Measurements from ENCODE around the gene MYCBPAP.

The MYCBPAP gene

GRCh38 chr17:50507871-50508572 is at the start of gene MYCBPAP:
TSS of gene MYCBPAP (plus strand) at chr17:50508439. CDS start at chr17:50508675, 236 bp downstream.
- DNase-seq, result peak; percentile 73 to 74

GRCh38 chr17:50458701-50459676 is 49.2 kb upstream of the MYCBPAP start:
- no peak for DNase-seq

DNA sequence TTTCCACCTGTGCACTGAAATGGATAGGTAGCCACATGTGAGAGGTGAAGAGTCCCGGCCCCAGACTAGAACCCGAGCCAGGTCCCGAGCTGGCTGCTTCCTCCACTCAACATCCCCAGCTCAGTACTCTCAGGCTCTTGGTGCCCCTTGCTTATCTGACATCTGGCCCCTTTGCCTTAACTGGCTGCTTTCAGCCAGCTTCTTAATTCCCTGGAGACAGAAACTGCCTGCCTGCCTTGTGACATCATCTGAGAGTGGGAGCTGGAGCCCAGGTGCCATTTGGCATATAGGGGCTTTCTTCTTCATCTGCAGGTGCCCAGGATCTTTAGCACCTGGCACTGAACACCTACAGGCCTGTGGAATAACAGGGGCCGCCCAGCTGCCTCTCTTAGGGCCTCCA is 48.5 kb upstream of the MYCBPAP start:
- no peak for DNase-seq

DNA sequence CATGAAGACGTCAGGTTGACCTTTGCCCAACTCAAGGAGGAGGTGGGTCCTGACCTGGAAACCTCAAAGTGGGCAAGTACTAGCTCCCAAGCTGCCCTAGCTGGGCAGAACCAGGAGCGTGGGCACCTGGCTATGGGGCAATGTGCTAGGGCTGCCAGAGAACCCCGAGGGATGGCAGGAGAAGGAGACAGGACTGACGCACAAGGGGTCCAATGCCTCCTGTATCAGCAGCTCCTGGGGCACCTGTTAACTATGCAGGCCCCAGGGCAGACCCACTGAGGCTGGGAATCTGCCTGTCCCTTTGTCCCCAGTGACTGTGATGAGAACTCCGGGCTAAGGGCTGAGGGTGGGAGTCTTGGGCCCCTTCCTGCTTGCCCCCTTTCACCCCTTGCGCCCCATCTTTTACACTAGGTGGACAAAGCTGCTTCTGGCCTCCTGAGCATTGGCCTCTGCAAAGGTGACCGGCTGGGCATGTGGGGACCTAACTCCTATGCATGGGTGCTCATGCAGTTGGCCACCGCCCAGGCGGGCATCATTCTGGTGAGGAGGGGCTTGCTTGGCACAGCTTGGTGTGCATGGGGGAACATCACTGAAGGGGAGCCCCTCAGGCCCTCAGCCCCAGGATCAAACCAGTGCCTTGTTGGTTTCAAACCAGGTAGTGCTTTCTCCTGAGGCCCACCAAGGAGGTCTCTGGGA is 47.3 kb upstream of the MYCBPAP start:
- no peak for DNase-seq

DNA sequence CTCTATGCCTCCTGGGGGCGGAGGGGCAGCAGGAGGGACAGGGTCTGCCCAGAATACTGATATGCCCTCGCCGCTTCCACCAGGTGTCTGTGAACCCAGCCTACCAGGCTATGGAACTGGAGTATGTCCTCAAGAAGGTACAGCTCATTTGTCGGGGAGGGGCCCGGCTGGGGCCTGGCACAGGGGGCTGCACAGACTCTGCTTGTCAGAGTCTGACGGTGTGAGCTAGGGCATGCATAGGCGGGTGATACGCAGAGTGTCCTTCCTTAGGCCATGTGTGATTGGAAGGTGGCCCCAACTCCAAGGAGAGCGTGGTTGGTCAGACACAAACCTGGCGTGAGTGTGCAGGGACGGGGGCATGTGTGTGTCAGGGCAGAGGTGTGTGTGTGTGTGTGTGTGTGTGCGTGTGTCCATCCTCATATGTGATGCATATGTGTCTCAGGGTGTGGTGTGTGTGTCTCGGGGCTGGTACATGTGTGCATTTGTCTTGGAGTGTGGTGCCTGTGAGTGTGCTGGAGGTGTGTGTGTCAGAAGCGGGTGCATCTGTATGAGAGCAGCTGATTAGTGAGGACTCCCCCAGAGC is 46.6 kb upstream of the MYCBPAP start:
- no peak for DNase-seq

- DNase-seq, result no peak
Observed at GRCh38 chr17:50462446-50462845, 45.8 kb upstream of the MYCBPAP start.

DNA sequence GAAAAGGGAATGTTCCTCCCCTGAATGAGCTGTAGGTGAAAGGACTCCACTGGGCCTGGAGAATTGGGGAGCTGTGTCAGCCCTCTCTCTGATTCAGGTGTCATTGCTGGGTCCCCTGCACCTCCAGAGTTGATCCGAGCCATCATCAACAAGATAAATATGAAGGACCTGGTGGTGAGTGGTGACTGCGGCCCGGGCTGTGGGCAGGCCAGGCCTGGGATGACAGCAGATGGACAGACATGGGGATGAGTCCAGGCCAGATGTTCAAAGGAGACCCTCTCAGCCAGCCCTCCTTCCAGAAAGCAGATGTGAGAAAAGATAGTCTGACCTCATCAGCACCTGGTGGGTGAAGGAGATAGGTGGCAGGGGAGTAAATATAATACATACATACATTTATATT is 44.1 kb upstream of the MYCBPAP start:
- DNase-seq, result no peak

GRCh38 chr17:50464736-50465135 is 43.5 kb upstream of the MYCBPAP start:
- DNase-seq, result no peak

GRCh38 chr17:50465171-50465570 is 43.1 kb upstream of the MYCBPAP start:
- DNase-seq, result no peak

- no peak for DNase-seq
Observed at GRCh38 chr17:50465635-50466034, 42.6 kb upstream of the MYCBPAP start.

GRCh38 chr17:50466371-50467113 is 41.7 kb upstream of the MYCBPAP start:
- DNase-seq, result no peak

DNA sequence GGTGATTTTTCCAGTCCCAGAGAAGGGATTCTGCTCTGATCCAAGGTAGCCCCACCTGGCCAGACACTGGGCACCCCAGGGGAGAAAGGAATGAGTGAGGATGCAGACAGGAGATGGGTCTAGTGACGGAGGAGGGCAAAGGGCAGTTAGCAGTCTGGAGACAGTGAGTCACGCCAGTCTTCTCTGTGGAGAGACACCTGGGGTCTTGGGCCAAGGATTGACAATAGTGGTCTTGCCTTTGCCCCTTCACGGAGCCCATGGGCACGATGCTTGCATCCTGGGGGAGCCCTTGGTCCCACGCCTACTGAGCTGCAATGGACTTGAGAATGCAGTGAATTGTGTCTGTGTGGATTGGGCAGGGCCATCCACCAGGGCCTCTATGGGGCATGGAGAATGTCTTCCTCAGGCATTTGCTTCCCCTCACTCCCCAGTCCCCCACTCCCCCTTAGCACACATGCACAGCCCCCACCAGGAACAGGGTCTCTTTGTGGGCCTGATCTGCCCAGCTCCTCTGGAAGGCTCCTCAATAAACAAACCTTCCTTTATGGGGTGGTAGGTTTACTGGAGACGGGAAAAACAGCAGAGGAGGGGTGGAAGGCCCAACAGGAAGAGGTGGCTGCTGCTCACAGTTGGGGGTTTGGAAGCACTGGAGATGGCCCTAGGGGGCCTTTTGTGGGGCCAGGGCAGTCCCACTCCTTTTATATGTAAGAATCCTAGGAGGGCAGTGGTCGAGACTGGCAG is 41.0 kb upstream of the MYCBPAP start:
- DNase-seq, result no peak

DNA sequence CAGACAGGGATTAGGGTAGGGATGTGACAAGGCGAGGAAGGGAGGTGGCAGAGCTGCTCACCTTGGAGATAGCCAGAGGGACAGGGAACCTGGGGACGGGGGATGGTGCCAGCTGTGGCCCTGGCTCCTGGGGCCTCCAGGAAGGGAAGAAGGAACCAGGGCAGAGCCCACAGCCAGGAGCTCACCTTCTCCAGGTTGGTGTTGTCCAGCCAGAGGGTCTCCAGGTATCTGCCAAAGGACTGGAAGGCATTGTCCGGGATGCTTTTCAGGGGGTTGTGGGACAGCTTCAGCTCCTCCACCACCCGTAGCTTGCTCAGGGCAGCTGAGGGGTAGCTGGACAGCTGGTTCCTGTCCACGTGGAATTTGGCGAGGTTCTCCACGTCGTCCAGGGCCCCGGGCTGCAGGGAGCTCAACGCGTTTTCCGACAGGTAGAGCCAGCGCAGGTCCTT is 40.4 kb upstream of the MYCBPAP start:
- DNase-seq, result no peak

GRCh38 chr17:50468304-50469207 is 39.7 kb upstream of the MYCBPAP start, which contains the start of gene CHAD:
TSS of gene CHAD (minus strand) at chr17:50468880. CDS start at chr17:50468813, 67 bp downstream.
- no peak for DNase-seq

GRCh38 chr17:50469208-50469605 is 39.0 kb upstream of the MYCBPAP start:
- DNase-seq, result no peak

DNA sequence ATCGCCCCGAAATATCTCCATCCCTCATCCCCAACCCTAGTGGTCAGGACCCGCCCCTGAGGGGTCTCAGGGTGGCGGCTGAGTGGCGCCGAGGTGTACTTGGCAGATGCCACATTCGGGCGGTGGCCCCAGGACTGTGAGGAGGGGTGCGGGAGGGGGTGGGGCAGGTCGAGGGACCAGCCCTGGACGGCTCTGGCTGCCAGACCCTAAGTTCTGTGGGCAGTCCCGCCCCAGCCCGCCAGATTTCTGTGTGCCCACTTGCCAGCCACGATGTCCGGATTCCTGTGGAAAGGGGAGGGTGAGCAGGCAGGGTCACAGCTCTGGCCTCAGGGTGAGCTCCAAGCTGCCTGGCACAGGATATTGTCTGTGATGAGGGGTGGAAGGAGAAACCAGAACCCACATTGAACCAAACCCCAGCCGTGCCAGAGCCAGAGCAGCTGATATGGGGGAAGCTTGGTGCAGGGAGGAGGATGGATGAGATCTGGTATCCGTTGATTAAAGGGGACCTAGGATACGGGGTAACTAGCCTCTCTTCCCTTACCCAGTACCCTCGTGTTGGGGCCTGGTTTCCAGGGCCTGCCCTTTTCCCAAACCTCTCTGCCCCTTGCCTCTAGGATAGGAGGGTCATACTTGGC is 38.5 kb upstream of the MYCBPAP start:
- no peak for DNase-seq

- no peak for DNase-seq
Observed at GRCh38 chr17:50470426-50470825, 37.8 kb upstream of the MYCBPAP start.

GRCh38 chr17:50471009-50471905 is 37.0 kb upstream of the MYCBPAP start:
- DNase-seq, result no peak

DNA sequence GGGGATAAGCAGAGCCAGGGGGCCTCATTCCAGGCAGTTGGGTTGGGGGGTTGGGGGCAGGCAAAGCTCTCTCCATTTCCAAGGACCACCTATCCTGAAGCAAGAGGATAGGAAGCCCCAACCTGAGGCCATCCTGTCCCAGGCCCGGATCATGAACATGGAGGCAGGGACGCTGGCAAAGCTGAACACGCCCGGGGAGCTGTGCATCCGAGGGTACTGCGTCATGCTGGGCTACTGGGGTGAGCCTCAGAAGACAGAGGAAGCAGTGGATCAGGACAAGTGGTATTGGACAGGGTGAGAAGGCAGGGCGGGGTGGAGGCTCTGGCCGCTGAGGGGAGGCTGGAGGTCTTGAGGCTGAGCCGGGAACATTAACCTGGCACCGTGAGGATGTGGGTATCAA is 36.0 kb upstream of the MYCBPAP start:
- no peak for DNase-seq

All from stimulated activated CD4-positive, alpha-beta T cell treated with anti-CD3 and anti-CD28 coated beads, Interleukin-4, amount 100 ng/mL, for 4 hours (primary cell).